A549 treated with CpdA at 1 μM for 4 hours (cell line): Measurements from ENCODE around the gene CHRNA1. TPM values are rescaled to one million over a fixed set of nuclear protein-coding genes. Genes with fewer than 3 reads are reported as not detected.

Experiments used
- total RNA-seq: library from RNA; stranded (reverse); fragments of 200-300 nt; extraction: Qiagen RNA extraction; gene quantifications from 5 replicates; pipeline ENCODE4 v1.2.3, GENCODE V29; 2022; ENCODE audit warnings: low read depth

CHRNA1 gene
- not detected in 5 replicates for total RNA-seq

GRCh38 chr2:174764280-174765255 lies at the start of gene CHRNA1:
Gene CHRNA1 (minus strand): TSS chr2:174764472. CDS start chr2:174764394, 78 bp downstream.

Other genes starting within 250 kb of the CHRNA1 start
- 12.8 to 23.4 TPM (median 19.3 TPM) in 5 replicates for gene WIPF1, start 166.7 kb downstream of the CHRNA1 start, total RNA-seq
- gene CHN1, start 240.9 kb upstream of the CHRNA1 start, total RNA-seq: 18.2 to 24.9 TPM (median 20.1 TPM) in 5 replicates